HCT116 (cell line): ENCODE data around the gene SEMA4D.

ENCODE experiments used
- CBX3 ChIP-seq: IDR thresholded peaks from 2 replicates; pipeline ENCODE4 v1.6.1; 2012; ENCODE audit warnings: low read depth
- EZH2 ChIP-seq: fragments of 200-600 bp; sonication (generic); IDR thresholded peaks from 2 replicates; pipeline ENCODE4 v1.6.1; 2017; ENCODE audit warnings: antibody characterized with exemption, mixed run types
- EZH2phosphoT487 ChIP-seq: fragments of 200-600 bp; IDR thresholded peaks from 2 replicates; pipeline ENCODE4 v1.6.1; 2018; ENCODE audit warnings: antibody characterized with exemption, borderline replicate concordance
- FOSL1 ChIP-seq: IDR thresholded peaks from 2 replicates; pipeline ENCODE4 v1.6.1; 2012; ENCODE audit warnings: low read depth
- POLR2A ChIP-seq: IDR thresholded peaks from 2 replicates; pipeline ENCODE4 v1.7.0; 2011; ENCODE audit warnings: borderline replicate concordance; ENCODE audit not compliant: insufficient read depth, insufficient read length; ENCODE audit errors: extremely low read depth
- TCF7L2 ChIP-seq: IDR thresholded peaks from 2 replicates; pipeline ENCODE4 v1.7.0; 2011; ENCODE audit warnings: borderline replicate concordance, inconsistent platforms; ENCODE audit not compliant: insufficient read depth, insufficient read length; ENCODE audit errors: extremely low read depth
- YY1 ChIP-seq: IDR thresholded peaks from 2 replicates; pipeline ENCODE4 v1.6.1; 2011; ENCODE audit warnings: low read length, low read depth, moderate library complexity, mild to moderate bottlenecking; ENCODE audit not compliant: insufficient replicate concordance; ENCODE audit errors: extremely low read depth
- ZNF274 ChIP-seq: fragments of 200-500 bp; sonication (Bioruptor generic); IDR thresholded peaks from 2 replicates; pipeline ENCODE4 v1.6.1; 2014; ENCODE audit warnings: mild to moderate bottlenecking, low read depth, low read length, inconsistent platforms
- TF ChIP-seq, protein P1 (sequence below), 3 experiments: fragments of 200-600 bp in 1 of 3; sonication (generic) in 1 of 3; IDR thresholded peaks in 2 of 3; conservative IDR thresholded peaks in 1 of 3; 2 replicates each; pipeline ENCODE4 v1.5.1; 2012 to 2017; ENCODE audit warnings: low read depth in 2 of 3, low read length in 2 of 3, antibody characterized with exemption in 1 of 3, borderline replicate concordance in 1 of 3, control low read depth in 1 of 3, mild to moderate bottlenecking in 1 of 3, mixed read lengths in 1 of 3, mixed run types in 1 of 3, moderate library complexity in 1 of 3; ENCODE audit not compliant: insufficient read depth in 1 of 3
- TF ChIP-seq, protein P2 (sequence below): IDR thresholded peaks from 2 replicates; pipeline ENCODE4 v1.6.1; 2012; ENCODE audit warnings: low read depth

DNA sequence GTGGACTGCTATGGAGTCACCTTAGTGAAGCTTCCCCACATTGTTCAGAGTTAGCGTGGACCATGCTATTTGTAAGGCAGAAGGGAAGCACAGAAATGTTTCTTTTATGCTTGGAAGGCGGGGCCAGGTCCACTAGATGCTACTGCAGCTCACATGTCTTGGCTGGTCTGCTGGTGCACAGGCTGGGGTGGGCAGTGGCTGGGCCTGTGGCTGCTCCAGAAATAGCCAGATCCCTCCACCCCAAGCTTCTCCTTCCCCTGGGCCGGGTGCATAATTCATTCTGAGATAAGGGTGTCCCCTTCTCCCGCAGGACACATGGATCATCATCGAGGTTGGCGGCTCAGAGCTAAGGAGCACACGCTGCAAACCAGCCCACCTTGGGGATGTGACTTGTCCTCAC is 14.5 kb upstream of the SEMA4D start:
- TF ChIP-seq, protein P1, sequence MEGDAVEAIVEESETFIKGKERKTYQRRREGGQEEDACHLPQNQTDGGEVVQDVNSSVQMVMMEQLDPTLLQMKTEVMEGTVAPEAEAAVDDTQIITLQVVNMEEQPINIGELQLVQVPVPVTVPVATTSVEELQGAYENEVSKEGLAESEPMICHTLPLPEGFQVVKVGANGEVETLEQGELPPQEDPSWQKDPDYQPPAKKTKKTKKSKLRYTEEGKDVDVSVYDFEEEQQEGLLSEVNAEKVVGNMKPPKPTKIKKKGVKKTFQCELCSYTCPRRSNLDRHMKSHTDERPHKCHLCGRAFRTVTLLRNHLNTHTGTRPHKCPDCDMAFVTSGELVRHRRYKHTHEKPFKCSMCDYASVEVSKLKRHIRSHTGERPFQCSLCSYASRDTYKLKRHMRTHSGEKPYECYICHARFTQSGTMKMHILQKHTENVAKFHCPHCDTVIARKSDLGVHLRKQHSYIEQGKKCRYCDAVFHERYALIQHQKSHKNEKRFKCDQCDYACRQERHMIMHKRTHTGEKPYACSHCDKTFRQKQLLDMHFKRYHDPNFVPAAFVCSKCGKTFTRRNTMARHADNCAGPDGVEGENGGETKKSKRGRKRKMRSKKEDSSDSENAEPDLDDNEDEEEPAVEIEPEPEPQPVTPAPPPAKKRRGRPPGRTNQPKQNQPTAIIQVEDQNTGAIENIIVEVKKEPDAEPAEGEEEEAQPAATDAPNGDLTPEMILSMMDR (IDR thresholded peaks at IDR 0.05 in 2 of 3, conservative IDR thresholded peaks at IDR 0.05 in 1 of 3; ENCODE audit: borderline replicate concordance in 1 of 3, insufficient read depth in 1 of 3, low read depth in 2 of 3, low read length in 2 of 3): no peak
- TF ChIP-seq EZH2phosphoT487 (no peak), POLR2A (no peak), TCF7L2 (no peak), ZNF274 (no peak), CBX3 (no peak), FOSL1 (no peak), EZH2 (no peak), YY1 (no peak)
- TF ChIP-seq, protein P2, sequence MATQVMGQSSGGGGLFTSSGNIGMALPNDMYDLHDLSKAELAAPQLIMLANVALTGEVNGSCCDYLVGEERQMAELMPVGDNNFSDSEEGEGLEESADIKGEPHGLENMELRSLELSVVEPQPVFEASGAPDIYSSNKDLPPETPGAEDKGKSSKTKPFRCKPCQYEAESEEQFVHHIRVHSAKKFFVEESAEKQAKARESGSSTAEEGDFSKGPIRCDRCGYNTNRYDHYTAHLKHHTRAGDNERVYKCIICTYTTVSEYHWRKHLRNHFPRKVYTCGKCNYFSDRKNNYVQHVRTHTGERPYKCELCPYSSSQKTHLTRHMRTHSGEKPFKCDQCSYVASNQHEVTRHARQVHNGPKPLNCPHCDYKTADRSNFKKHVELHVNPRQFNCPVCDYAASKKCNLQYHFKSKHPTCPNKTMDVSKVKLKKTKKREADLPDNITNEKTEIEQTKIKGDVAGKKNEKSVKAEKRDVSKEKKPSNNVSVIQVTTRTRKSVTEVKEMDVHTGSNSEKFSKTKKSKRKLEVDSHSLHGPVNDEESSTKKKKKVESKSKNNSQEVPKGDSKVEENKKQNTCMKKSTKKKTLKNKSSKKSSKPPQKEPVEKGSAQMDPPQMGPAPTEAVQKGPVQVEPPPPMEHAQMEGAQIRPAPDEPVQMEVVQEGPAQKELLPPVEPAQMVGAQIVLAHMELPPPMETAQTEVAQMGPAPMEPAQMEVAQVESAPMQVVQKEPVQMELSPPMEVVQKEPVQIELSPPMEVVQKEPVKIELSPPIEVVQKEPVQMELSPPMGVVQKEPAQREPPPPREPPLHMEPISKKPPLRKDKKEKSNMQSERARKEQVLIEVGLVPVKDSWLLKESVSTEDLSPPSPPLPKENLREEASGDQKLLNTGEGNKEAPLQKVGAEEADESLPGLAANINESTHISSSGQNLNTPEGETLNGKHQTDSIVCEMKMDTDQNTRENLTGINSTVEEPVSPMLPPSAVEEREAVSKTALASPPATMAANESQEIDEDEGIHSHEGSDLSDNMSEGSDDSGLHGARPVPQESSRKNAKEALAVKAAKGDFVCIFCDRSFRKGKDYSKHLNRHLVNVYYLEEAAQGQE: no peak
